ENCODE measurements around the gene GLI2.

GLI2 gene

DNA sequence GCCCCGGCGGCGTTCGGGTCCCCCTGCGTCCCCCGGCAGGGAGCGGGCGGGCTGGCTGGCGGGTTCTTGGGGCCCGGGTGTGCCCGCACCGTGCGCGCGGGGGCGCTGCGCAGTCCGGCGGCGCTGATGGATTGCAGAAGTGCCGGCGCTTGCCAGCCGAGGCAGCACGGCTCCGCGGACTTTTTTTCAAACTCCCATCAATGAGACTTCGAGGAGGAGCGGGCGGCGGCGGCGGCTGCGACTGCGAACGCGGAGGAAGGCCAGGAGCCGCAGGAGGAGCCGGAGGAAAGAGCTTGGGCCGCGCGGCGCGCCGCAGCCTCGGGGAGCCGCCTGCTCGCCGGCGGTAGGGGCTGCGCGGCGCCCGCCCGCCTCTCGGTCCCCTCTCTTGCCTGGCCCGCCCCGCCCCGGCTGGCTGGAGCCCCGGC lies at the start of gene GLI2:
TSS of gene GLI2 (plus strand) at position 123 of the 425 bp plus-strand sequence. CDS start 61,453 bp downstream, outside the sequence.
- no peak for DNase-seq (ENCODE audit: low read depth)

DNA sequence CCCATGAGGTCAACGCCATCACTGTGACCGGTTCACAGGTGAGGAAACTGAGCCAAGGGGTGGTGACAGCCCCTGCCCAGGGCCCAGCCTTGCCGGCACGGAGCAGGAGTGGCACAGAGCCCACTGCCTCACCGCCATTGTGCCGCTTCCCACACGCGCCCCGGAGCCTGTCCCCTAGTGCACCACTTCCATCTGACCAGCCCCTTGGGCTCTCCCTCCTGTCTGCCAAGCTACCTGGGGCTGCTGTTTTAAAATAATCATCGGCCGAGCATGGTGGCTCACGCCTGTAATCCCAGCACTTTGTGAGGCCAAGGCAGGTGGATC lies 49.7 kb upstream of the GLI2 start:
- no peak for DNase-seq (ENCODE audit: low read depth)

GRCh38 chr2:120686511-120687168 lies 49.0 kb upstream of the GLI2 start:
- DNase-seq (ENCODE audit: low read depth), result no peak

- no peak for DNase-seq (ENCODE audit: low read depth)
Observed at GRCh38 chr2:120687210-120687609, 48.5 kb upstream of the GLI2 start.

- DNase-seq (ENCODE audit: low read depth), result no peak
Observed at GRCh38 chr2:120690521-120690920, 45.1 kb upstream of the GLI2 start.

- no peak for DNase-seq (ENCODE audit: low read depth)
Observed at GRCh38 chr2:120691410-120691809, 44.3 kb upstream of the GLI2 start.

GRCh38 chr2:120692691-120693090 lies 43.0 kb upstream of the GLI2 start:
- DNase-seq (ENCODE audit: low read depth), result no peak

- no peak for DNase-seq (ENCODE audit: low read depth)
Observed at GRCh38 chr2:120693121-120693520, 42.5 kb upstream of the GLI2 start.

GRCh38 chr2:120694034-120694433 lies 41.6 kb upstream of the GLI2 start:
- no peak for DNase-seq (ENCODE audit: low read depth)

DNA sequence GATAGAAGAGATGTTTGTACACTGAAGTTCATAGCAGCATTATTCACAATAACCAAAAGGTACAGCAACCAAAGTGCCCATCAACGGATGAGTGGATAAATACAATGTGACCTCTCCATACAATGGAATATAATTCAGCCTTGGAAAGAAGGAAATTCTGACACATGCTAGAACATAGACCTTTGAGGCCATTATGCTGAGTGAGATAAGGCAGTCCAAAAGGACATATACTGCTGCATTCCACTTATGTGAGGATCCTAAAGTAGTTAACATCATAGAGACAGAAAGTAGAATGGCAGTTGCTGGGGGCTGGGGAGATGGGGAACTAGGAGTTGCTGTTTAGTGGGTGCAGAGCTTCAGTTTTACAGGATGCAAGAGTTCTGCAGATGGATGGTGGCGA lies 38.2 kb upstream of the GLI2 start:
- DNase-seq (ENCODE audit: low read depth), result no peak

DNA sequence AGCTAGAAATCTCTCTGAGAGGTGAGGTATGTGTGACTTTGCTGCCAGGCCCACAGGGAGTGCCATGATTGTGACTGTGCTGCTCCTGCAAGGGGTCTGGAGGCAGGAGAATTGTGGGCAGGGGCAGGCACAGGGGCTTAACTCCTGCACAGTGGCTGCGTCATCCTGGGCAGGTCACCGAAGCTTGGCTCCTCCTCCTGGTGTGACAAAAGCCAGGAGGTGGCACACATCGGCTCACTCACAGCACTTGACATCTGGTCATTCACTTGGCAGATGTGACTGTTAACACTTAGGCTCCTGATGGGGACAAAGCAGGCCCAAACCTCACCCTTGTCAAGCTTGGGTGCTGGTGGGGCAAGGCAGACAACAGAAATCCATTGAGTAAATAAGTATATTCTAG lies 36.4 kb upstream of the GLI2 start:
- DNase-seq (ENCODE audit: low read depth), result no peak

DNA sequence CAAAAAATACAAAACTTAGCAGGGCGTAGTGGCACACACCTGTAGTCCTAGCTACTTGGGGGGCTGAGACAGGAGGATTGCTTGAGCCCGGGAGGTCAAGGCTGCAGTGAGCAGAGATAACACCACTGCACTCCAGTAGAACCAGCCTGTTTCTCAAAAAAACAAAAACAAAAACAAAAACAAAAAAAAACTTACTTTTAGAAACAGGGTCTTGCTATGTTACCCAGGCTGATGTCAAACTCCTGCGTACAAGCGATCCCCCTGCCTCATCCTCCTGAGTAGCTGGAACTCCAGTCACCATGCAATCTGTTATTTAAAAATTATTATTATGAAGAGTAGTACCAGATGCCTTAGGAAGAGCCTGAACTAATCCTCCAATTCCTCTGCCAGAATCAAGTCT lies 35.0 kb upstream of the GLI2 start:
- no peak for DNase-seq (ENCODE audit: low read depth)

- DNase-seq (ENCODE audit: low read depth), result no peak
Observed at GRCh38 chr2:120701096-120701495, 34.6 kb upstream of the GLI2 start.

DNA sequence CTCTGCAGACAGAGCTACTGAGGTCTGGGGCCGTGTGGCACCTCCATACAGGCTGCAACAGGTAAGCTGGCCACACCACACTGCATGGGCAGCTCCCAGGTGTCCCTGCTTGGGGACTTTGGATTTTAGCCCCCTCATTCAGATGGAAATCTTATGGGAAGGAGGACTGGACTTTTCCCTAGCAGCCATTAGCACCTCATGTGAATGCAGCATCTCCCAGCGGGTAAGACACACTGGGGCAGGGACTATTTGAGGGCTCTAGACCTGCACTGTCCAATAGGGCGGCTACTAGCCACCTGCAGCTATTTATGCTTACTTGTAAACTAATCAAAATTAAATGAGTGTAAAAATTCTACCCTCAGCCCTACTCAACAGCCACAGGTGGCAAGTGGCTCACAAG lies 34.2 kb upstream of the GLI2 start:
- DNase-seq (ENCODE audit: low read depth), result no peak

- no peak for DNase-seq (ENCODE audit: low read depth)
Observed at GRCh38 chr2:120702061-120702460, 33.6 kb upstream of the GLI2 start.

DNA sequence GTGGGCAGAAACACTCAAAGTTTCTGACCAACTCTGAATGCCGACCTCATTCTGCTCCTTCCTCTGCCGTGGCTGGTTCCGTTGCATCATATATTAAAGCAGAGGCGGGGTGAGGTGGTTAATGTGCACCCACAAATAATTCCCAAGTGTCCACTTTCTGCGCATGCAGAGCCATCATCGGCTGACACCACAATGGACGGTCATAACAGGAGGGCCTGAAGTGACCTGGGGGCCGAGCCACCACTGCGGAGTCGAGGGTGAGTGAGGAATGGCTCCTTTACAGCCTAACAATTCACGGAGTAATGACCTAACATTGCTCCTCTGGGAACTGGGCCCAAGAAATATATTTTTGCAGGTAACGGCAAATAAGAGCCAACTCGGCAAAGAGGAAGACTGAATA lies 32.9 kb upstream of the GLI2 start:
- no peak for DNase-seq (ENCODE audit: low read depth)

GRCh38 chr2:120703330-120703994 lies 32.2 kb upstream of the GLI2 start:
- no peak for DNase-seq (ENCODE audit: low read depth)

GRCh38 chr2:120704696-120705095 lies 31.0 kb upstream of the GLI2 start:
- no peak for DNase-seq (ENCODE audit: low read depth)

DNA sequence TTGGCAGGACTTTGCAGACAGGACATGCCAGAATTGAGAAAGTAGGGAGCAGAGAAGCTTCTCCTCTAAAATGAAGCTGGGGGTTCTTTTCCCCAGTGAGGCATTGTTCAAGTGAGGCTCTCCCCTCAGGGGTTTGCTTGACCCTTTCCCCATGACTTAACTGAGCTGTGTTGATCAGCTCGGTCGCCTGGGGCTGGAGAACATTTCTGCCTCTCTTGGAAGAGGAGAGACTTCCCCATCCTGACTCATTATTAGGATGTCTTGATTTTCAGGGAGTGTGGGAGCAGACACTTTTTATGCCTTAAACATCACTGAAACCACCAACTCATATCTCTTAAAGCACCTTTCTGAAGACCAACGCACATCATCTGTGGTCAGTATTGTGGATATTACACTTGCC lies 27.9 kb upstream of the GLI2 start:
- no peak for DNase-seq (ENCODE audit: low read depth)

GRCh38 chr2:120708944-120709607 lies 26.6 kb upstream of the GLI2 start:
- DNase-seq (ENCODE audit: low read depth), result no peak

GRCh38 chr2:120709608-120710041 lies 26.0 kb upstream of the GLI2 start:
- no peak for DNase-seq (ENCODE audit: low read depth)

DNA sequence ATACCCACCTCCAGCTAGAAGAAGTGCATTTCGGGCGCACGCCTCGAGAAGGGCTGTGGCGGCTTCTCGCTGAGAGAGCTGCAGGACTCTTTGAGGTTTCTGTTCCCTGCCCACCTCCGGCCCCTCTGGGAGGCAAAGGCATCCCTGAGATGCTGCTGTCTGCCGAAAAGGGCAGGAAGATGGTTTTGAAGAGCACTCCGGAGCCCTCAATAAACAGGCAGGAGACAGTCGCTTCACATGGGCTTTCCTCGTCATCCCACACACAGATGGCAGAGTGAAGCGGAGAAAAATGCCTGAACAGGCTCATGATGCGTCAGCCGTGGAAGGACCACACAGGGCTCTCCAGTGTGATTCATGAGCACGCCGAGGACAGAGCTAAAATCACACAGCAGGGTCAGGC lies 25.4 kb upstream of the GLI2 start:
- DNase-seq (ENCODE audit: low read depth), result no peak

DNA sequence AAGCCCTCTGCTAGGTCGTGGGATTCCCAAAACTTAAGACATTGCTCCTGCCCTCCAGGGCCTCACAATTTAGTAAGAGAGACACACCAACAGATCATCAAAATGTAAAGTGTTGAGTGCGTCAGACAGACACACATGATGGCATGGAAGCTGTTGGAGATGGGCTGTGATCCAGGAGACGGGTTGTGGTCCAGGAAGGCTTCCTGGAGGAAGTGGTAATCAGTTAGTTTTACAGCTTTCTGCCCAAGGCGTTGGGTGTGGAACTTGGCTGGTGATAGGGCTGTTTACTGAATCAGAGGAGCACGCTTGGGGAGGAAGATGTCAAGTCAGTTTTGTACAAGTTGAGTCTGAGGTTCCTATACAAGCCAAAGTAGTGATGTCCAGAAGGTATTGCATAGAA lies 24.0 kb upstream of the GLI2 start:
- no peak for DNase-seq (ENCODE audit: low read depth)
